HG03108 (cell line): ENCODE results near the gene RGS21.

ENCODE experiments used
- ATAC-seq: cut with Tn5 transposase; IDR thresholded peaks from one replicate; pipeline ENCODE4 v1.9.1; 2021; ENCODE audit warnings: moderate library complexity; ENCODE audit not compliant: unreplicated experiment

RGS21 gene

GRCh38 chr1:192378276-192378675 lies 61.5 kb downstream of the RGS21 start:
- no peak for ATAC-seq

DNA sequence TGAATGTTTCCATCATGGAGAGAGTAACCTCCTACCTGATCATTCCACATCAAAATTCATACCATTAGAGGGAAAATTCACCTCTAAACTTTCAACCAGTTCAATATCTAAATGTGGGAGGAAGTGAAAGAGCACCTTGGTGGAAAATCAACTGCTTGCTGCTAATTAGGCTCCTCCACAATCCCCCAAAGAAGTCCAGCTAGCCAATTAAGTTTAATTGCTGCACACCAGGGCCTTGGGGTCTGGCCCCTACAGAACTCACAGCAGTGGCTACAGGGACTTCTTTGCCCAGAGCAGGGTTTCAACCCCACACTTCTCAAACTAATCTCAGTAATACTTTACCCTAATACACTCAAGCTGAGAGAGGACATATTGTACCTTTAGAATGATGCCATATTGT lies 62.1 kb downstream of the RGS21 start:
- ATAC-seq: no peak

DNA sequence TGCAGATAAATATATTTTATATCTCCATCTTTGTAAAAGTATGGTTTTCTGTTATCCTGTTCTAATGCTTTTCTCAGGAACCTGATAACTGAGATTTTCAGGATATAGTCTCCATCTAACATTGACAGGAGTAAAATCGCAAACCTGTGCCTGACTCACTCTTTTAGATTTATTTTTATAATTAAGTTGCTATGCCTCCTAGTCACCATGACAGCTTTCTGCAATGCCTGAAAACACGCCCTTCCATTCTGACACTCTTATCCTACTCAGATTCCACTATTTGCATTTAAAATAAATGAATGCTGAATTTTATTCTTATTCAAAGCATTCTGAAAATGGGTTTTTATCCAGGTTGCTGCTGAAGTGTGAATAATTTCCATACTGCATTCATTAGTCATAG lies 62.8 kb downstream of the RGS21 start:
- no peak for ATAC-seq

DNA sequence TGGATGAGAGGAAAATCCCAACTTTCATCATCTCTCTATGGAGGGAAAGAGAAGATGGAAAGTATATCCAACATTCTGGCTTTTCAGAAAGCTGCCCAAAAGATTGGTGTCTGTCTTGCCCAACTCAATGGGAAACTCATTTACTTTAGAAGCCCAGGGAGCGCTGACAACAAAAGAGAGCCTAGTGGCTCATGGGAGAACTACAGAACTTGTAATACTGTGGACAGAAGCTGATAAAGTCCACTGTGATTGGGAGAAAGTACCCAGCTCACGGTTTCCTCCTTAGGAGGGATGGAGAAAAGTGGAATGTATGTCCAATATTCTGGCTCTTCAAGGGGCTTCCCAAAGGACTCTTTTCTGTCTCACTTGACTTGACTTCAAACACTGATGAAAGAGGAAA lies 66.0 kb downstream of the RGS21 start:
- ATAC-seq: no peak

- ATAC-seq: no peak
Measured at GRCh38 chr1:192386051-192386650, 69.4 kb downstream of the RGS21 start.

DNA sequence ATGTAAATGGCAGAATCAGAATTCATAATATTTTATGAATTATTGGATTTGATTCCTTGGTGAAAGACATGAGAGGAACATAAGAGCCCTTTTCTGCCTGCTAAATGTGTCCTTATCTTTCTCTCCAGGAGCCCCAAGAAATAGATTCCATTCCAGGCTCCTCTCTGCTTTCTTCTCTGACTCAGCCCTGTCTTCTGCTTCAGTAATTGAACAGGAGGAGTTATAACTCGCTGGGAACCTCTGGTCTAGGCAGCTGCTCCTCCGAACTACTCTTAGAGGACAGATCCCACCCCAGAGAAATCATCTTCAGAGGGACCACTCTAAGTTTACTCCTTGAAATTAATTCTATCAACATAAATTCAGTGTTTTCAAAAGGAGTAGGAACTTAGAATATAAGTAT lies 78.4 kb downstream of the RGS21 start:
- no peak for ATAC-seq

DNA sequence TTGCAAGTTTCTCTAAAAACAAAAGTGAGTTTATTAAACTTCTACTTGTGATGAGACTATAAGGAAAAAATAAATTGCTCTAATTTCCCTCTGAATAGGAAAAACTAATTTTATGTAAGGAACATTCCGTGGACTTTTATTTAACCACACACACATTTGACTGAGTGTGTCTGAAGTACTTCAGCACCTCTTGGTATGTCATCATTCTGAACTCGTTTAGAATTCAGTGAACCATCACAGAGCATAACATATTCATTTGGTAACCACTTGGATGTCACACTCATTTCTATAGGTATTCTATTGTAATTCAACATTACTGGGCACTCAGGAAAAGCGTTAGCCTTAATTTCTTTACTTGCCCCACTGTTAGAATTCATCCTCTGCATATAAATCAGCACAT lies 79.1 kb downstream of the RGS21 start:
- ATAC-seq: no peak

GRCh38 chr1:192399161-192399560 lies 82.4 kb downstream of the RGS21 start:
- ATAC-seq: no peak

DNA sequence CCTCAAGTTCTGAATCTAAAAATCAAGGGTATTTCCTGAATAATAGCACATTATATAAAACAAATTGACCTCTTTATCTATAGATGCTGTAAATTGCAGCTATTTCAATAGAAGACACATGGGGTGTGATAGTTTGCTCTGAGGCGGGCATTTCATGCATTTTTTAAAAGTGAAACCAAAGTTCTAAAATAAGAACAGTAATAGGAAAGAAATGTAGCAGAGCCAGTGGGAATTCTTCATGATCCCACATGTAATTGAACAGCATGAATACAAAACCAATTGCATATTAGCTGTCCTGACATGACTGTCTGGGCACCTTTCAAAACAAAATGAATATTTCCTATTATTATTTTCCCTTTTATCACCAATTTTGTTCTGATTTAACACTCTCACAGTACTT lies 85.0 kb downstream of the RGS21 start:
- ATAC-seq: no peak

GRCh38 chr1:192402571-192402970 lies 85.8 kb downstream of the RGS21 start:
- no peak for ATAC-seq

- no peak for ATAC-seq
Measured at GRCh38 chr1:192407206-192407605, 90.4 kb downstream of the RGS21 start.
